WTC11 (cell line): ENCODE results near the gene ACOXL.

Source experiments
- CREB1 ChIP-seq: sonication (generic); formaldehyde crosslinking; IDR thresholded peaks from 2 replicates; pipeline ENCODE4 v1.8.0; 2023; ENCODE audit warnings: mild to moderate bottlenecking, missing genetic modification reagents
- ESRRA ChIP-seq: sonication (generic); formaldehyde crosslinking; IDR thresholded peaks from 2 replicates; pipeline ENCODE4 v1.8.1; 2022; ENCODE audit warnings: mild to moderate bottlenecking, missing genetic modification reagents, borderline replicate concordance
- FOXJ3 ChIP-seq: sonication (generic); formaldehyde crosslinking; IDR thresholded peaks from 2 replicates; pipeline ENCODE4 v1.9.0; 2021; ENCODE audit warnings: missing genetic modification reagents, mild to moderate bottlenecking, borderline replicate concordance
- FOXK1 ChIP-seq: sonication (generic); formaldehyde crosslinking; IDR thresholded peaks from 2 replicates; pipeline ENCODE4 v1.8.0; 2022; ENCODE audit warnings: mild to moderate bottlenecking, moderate library complexity, missing genetic modification reagents
- GRHL2 ChIP-seq: fragments of 250-450 bp; sonication (Bioruptor Pico); IDR thresholded peaks from 2 replicates; pipeline ENCODE4 v1.8.0; 2022; ENCODE audit warnings: mild to moderate bottlenecking, moderate library complexity; ENCODE audit not compliant: insufficient replicate concordance, severe bottlenecking
- NFYB ChIP-seq: sonication (generic); formaldehyde crosslinking; conservative IDR thresholded peaks from 2 replicates; pipeline ENCODE4 v1.8.0; 2022; ENCODE audit warnings: low read depth, missing genetic modification reagents
- NR1H2 ChIP-seq: sonication (generic); formaldehyde crosslinking; IDR thresholded peaks from 2 replicates; pipeline ENCODE4 v1.9.0; 2021; ENCODE audit warnings: mild to moderate bottlenecking, moderate library complexity, missing genetic modification reagents
- NR2C2 ChIP-seq: sonication (generic); formaldehyde crosslinking; IDR thresholded peaks from 2 replicates; pipeline ENCODE4 v1.8.0; 2022; ENCODE audit warnings: mild to moderate bottlenecking, missing genetic modification reagents
- TEAD4 ChIP-seq: sonication (generic); formaldehyde crosslinking; IDR thresholded peaks from 2 replicates; pipeline ENCODE4 v1.8.0; 2022; ENCODE audit warnings: mild to moderate bottlenecking, missing genetic modification reagents
- TP53 ChIP-seq: sonication (generic); formaldehyde crosslinking; IDR thresholded peaks from 2 replicates; pipeline ENCODE4 v1.8.1; 2023; ENCODE audit warnings: mild to moderate bottlenecking, missing genetic modification reagents
- USF1 ChIP-seq: sonication (generic); formaldehyde crosslinking; IDR thresholded peaks from 2 replicates; pipeline ENCODE4 v1.8.0; 2022; ENCODE audit warnings: mild to moderate bottlenecking, missing genetic modification reagents
- ZBTB43 ChIP-seq: sonication (generic); formaldehyde crosslinking; IDR thresholded peaks from 2 replicates; pipeline ENCODE4 v1.8.1; 2023; ENCODE audit warnings: mild to moderate bottlenecking, missing genetic modification reagents
- ZNF423 ChIP-seq: fragments of 250-450 bp; sonication (Bioruptor Pico); IDR thresholded peaks from 2 replicates; pipeline ENCODE4 v2.1.2; 2022; ENCODE audit warnings: mild to moderate bottlenecking, moderate library complexity
- TF ChIP-seq, protein P1 (sequence below): fragments of 200-600 bp; IDR thresholded peaks from 2 replicates; pipeline ENCODE4 v1.8.0; 2022; ENCODE audit warnings: antibody characterized with exemption

GRCh38 chr2:110716959-110717645 is 15.3 kb upstream of the ACOXL start:
- TF ChIP-seq, protein P1, sequence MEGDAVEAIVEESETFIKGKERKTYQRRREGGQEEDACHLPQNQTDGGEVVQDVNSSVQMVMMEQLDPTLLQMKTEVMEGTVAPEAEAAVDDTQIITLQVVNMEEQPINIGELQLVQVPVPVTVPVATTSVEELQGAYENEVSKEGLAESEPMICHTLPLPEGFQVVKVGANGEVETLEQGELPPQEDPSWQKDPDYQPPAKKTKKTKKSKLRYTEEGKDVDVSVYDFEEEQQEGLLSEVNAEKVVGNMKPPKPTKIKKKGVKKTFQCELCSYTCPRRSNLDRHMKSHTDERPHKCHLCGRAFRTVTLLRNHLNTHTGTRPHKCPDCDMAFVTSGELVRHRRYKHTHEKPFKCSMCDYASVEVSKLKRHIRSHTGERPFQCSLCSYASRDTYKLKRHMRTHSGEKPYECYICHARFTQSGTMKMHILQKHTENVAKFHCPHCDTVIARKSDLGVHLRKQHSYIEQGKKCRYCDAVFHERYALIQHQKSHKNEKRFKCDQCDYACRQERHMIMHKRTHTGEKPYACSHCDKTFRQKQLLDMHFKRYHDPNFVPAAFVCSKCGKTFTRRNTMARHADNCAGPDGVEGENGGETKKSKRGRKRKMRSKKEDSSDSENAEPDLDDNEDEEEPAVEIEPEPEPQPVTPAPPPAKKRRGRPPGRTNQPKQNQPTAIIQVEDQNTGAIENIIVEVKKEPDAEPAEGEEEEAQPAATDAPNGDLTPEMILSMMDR: no peak
- no peak for TF ChIP-seq FOXK1
- TF ChIP-seq NR2C2 (CRISPR knock-in tag): no peak
- TF ChIP-seq NR1H2 (CRISPR knock-in tag): no peak
- no peak for TF ChIP-seq FOXJ3 (CRISPR knock-in tag)
- no peak for TF ChIP-seq NFYB (CRISPR knock-in tag)
- no peak for TF ChIP-seq ZBTB43 (CRISPR knock-in tag)
- no peak for TF ChIP-seq TEAD4
- no peak for TF ChIP-seq CREB1
- no peak for TF ChIP-seq TP53
- TF ChIP-seq USF1: no peak
- no peak for TF ChIP-seq ESRRA (CRISPR knock-in tag)
- TF ChIP-seq ZNF423 (CRISPR knock-in tag): no peak
- TF ChIP-seq GRHL2 (CRISPR knock-in tag): no peak
